Measurements from ENCODE around the gene SLC25A1. TPM values are rescaled to one million over a fixed set of nuclear protein-coding genes. Genes with fewer than 3 reads are reported as not detected.

SLC25A1 gene
- 100 to 1,000 TPM in 2 of 3 donors, 10 to 100 TPM in 1; 88.3 to 165 (median 135) TPM for total RNA-seq
- long read RNA-seq, donor 1, transcript SLC25A1-202 (9 exons, 1,514 nt) = minor isoform, 8 of 239 reads
- long read RNA-seq, donor 1, transcript SLC25A1-201 (9 exons, 1,648 nt) = major isoform, 193 of 239 reads
- long read RNA-seq, donor 1, partial matches to known transcripts = 14 of 239 reads
- long read RNA-seq, donor 1, other reads (novel, unspliced or antisense) = 24 of 239 reads
- long read RNA-seq, donor 2, transcript SLC25A1-201 (9 exons, 1,648 nt) = major isoform, 160 of 191 reads
- long read RNA-seq, donor 2, transcript SLC25A1-202 (9 exons, 1,514 nt) = minor isoform, 6 of 191 reads
- long read RNA-seq, donor 2, partial matches to known transcripts = 13 of 191 reads
- long read RNA-seq, donor 2, other reads (novel, unspliced or antisense) = 12 of 191 reads

- Histone ChIP-seq H3K4me1 (ENCODE audit: low read depth) (peaks cover 17% of the 10 kb centered on the region), H3K4me3 (peak within 1 kb of the TSS; percentile 68), H3K36me3 (ENCODE audit: low read depth) (no peaks in the 10 kb centered on the region), H3K9me3 (no peaks in the 10 kb centered on the region)
- TF ChIP-seq CTCF (IDR thresholded peaks at IDR 0.05) = no peak
- ATAC-seq (peak; percentile 87), DNase-seq (peak; percentile 95 to 97 (median 97))
- intact Hi-C loops (cut with DNase I, micrococcal nuclease) = no loop called here
Measured at GRCh38 chr22:19178657-19179496, at the start of gene SLC25A1. Gene SLC25A1 (minus strand): TSS chr22:19178736. CDS start chr22:19178673, 63 bp downstream.

- no peak for TF ChIP-seq CTCF (IDR thresholded peaks at IDR 0.05)
- no peak overlapping the region for H3K4me3 ChIP-seq
- no peaks in the 10 kb centered on the region for H3K4me1 ChIP-seq (ENCODE audit: low read depth)
- no peak for DNase-seq
- intact Hi-C loops (cut with DNase I, micrococcal nuclease) = no loop called here
- H3K9me3 ChIP-seq = no peaks in the 10 kb centered on the region
- ATAC-seq = no peak
- H3K36me3 ChIP-seq (ENCODE audit: low read depth) = no peaks in the 10 kb centered on the region
Measured at GRCh38 chr22:19228179-19228578, 49.6 kb upstream of the SLC25A1 start.

- Histone ChIP-seq H3K9me3 (no peaks in the 10 kb centered on the region), H3K36me3 (ENCODE audit: low read depth) (no peaks in the 10 kb centered on the region), H3K4me3 (no peak overlapping the region), H3K4me1 (ENCODE audit: low read depth) (no peaks in the 10 kb centered on the region)
- no peak for TF ChIP-seq CTCF (IDR thresholded peaks at IDR 0.05)
- DNase-seq (no peak), ATAC-seq (no peak)
- intact Hi-C loops (cut with DNase I, micrococcal nuclease) = no loop called here
Measured at GRCh38 chr22:19226428-19226827, 47.9 kb upstream of the SLC25A1 start.

GRCh38 chr22:19225560-19225959 is 47.0 kb upstream of the SLC25A1 start:
- no peaks in the 10 kb centered on the region for H3K36me3 ChIP-seq (ENCODE audit: low read depth)
- no peak for ATAC-seq
- H3K9me3 ChIP-seq = no peaks in the 10 kb centered on the region
- TF ChIP-seq CTCF (IDR thresholded peaks at IDR 0.05) = no peak
- H3K4me3 ChIP-seq = no peak overlapping the region
- DNase-seq = no peak
- intact Hi-C loops (cut with DNase I, micrococcal nuclease) = no loop called here
- H3K4me1 ChIP-seq (ENCODE audit: low read depth) = no peaks in the 10 kb centered on the region

GRCh38 chr22:19224985-19225384 is 46.4 kb upstream of the SLC25A1 start:
- TF ChIP-seq CTCF (IDR thresholded peaks at IDR 0.05) = no peak
- intact Hi-C loops (cut with DNase I, micrococcal nuclease) = no loop called here
- Histone ChIP-seq H3K4me1 (ENCODE audit: low read depth) (no peaks in the 10 kb centered on the region), H3K9me3 (no peaks in the 10 kb centered on the region), H3K36me3 (ENCODE audit: low read depth) (no peaks in the 10 kb centered on the region), H3K4me3 (no peak overlapping the region)
- ATAC-seq = no peak
- DNase-seq = no peak

All from mucosa of descending colon (tissue), 3 donors.